LNCaP clone FGC (cell line): Measurements from ENCODE around the gene GPC1.
A peak's percentile ranks its signal among the peaks of the same experiment; 100 is the strongest.

ENCODE experiments used
- DNase-seq: peaks from one replicate; pipeline ENCODE4 v3.0.0-alpha.2; 2011; ENCODE audit warnings: low read depth
- H3K4me3 ChIP-seq: 2 replicates; pipeline ENCODE4 v1.5.1; 2011; ENCODE audit warnings: mild to moderate bottlenecking, low read depth, low read length, control low read depth
- TF ChIP-seq, protein P1 (sequence below): IDR thresholded peaks from 2 replicates; pipeline ENCODE4 v1.5.1; 2012; ENCODE audit warnings: mild to moderate bottlenecking; ENCODE audit not compliant: control insufficient read depth, insufficient read depth; ENCODE audit errors: extremely low read depth

Gene GPC1

DNA sequence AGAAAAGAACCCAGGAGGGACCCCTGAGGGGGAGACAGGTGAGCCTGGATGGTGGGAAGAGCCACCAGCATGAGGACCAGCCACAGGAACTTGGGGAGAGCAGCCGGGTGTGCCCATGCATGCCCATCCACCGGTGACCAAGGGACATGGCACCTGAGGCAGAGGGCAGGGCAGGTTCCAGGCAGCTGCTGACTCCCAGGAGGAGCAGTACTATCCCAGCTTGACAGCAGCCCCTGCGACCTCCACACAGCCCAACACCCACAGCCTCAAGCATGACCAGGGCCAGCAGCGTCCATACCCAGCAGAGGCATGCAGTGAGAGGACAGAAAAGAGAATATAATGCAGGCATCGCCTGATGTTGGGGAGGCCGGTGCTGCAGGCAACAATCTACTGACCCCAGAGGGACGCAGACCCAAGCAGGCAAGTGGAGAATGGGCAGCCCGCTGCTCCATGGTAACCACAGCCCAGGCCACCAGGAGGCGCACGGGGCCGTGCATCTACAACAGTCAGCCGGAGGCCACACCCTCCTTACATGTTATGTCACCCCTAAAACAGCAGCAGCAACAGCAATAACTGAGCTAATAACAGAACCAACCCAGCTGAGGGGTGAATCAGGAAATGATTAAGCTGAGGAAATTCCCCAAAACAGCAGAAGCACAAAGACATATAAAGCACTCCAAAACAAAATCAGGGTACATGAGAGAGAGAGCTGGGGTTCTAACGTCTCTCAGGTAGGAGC is 78.3 kb downstream of the GPC1 start:
- TF ChIP-seq, protein P1, sequence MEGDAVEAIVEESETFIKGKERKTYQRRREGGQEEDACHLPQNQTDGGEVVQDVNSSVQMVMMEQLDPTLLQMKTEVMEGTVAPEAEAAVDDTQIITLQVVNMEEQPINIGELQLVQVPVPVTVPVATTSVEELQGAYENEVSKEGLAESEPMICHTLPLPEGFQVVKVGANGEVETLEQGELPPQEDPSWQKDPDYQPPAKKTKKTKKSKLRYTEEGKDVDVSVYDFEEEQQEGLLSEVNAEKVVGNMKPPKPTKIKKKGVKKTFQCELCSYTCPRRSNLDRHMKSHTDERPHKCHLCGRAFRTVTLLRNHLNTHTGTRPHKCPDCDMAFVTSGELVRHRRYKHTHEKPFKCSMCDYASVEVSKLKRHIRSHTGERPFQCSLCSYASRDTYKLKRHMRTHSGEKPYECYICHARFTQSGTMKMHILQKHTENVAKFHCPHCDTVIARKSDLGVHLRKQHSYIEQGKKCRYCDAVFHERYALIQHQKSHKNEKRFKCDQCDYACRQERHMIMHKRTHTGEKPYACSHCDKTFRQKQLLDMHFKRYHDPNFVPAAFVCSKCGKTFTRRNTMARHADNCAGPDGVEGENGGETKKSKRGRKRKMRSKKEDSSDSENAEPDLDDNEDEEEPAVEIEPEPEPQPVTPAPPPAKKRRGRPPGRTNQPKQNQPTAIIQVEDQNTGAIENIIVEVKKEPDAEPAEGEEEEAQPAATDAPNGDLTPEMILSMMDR = peak; percentile 82
- no peak overlapping the region for H3K4me3 ChIP-seq
- peak; percentile 2 for DNase-seq

DNA sequence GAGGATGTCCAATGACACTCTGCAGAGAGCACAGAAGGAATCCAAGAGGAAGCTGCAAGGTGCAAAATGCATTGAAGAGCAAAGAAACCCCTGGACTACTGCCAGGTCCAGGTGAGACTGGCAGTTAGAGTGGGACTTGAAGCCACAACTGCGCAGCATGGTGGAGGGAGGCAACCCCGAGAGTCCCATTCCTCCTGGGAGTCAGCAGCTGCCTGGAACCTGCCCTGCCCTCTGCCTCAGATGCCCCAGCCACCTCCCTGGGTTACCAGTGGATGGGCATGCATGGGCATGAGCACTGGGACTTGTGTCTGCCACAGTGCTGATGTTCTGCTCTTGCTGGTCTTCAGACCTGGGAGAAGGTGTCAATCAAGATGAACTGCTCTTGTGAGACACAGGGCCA is 79.2 kb downstream of the GPC1 start:
- TF ChIP-seq, protein P1 = no peak
- H3K4me3 ChIP-seq = no peak overlapping the region
- DNase-seq = peak; percentile 18

- no peak overlapping the region for H3K4me3 ChIP-seq
- TF ChIP-seq, protein P1 = no peak
- no peak for DNase-seq
Measured at GRCh38 chr2:240517342-240517741, 81.9 kb downstream of the GPC1 start.
